Thoracic aorta (tissue), 2 donors: ENCODE measurements around the gene CHAC1. TPM values are rescaled to one million over a fixed set of nuclear protein-coding genes. Genes with fewer than 3 reads are reported as not detected.
A peak's percentile ranks its signal among the peaks of the same experiment; 100 is the strongest.

Experiments used
- ATAC-seq: fragments of 150-250 bp; one replicate; pipeline ENCODE4 v1.8.0; 2017; ENCODE audit warnings: low read depth; ENCODE audit not compliant: insufficient number of reproducible peaks, low FRiP score
- DNase-seq: peaks from one replicate; pipeline ENCODE4 v3.0.0-alpha.2; 2020; ENCODE audit warnings: low spot score
- H3K27ac ChIP-seq, 2 donors: fragments of 200-600 bp; sonication (generic); 1 replicate in 1 of 2; 2 replicates in 1 of 2; pipeline ENCODE4 v1.5.1; 2016; ENCODE audit warnings: mild to moderate bottlenecking in 2 of 2, moderate library complexity in 2 of 2
- H3K27me3 ChIP-seq: fragments of 200-600 bp; sonication (generic); replicated peaks from 2 replicates; pipeline ENCODE4 v1.6.0; 2016; ENCODE audit warnings: mild to moderate bottlenecking; ENCODE audit not compliant: insufficient read depth
- H3K36me3 ChIP-seq: fragments of 200-600 bp; sonication (generic); one replicate; pipeline ENCODE4 v1.5.1; 2016
- H3K4me1 ChIP-seq, 2 donors: fragments of 200-600 bp; sonication (generic); 1 replicate in 1 of 2; 2 replicates in 1 of 2; pipeline versions ENCODE4 v1.5.1 to v1.6.0; 2016; ENCODE audit warnings: low read depth in 2 of 2, mild to moderate bottlenecking in 1 of 2; ENCODE audit not compliant: control insufficient read depth in 1 of 2
- H3K4me3 ChIP-seq: fragments of 200-600 bp; sonication (generic); 2 replicates; pipeline ENCODE4 v1.5.1; 2016; ENCODE audit warnings: mild to moderate bottlenecking
- H3K9me3 ChIP-seq: fragments of 200-600 bp; sonication (generic); 2 replicates; pipeline ENCODE4 v1.5.1; 2016
- CTCF ChIP-seq: fragments of 200-600 bp; sonication (generic); IDR thresholded peaks from one replicate; pipeline ENCODE4 v1.5.1; 2019; ENCODE audit warnings: antibody characterized with exemption
- total RNA-seq, 2 donors: library from RNA; depleted of rRNA; stranded (reverse); fragments of >200 nt; gene quantifications; one replicate each; pipeline versions ENCODE4 v1.1.0 to v1.2.3, GENCODE V29; 2016

Gene CHAC1
- total RNA-seq, 2 donors from 2014 or later = 3.9 to 7.3 TPM

DNA sequence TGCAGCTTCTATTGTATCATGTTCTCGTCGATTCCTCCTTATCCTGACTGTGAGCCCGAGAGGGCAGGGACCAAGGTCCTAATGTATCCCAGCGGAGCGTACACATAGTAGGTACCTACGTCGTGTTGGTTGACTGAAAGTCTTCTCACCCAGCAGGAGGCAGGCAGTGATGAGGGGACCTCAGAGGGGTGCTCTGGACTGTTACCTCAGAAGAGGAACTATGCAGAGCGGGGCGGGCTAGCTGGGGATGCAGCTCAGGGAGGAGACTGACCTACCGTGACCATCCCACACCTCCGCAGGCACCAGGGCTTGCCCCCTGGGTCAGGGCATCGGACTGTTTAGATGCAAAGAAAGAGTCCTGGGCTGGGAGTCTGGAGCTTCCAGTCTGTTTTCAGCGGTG lies 11.4 kb downstream of the CHAC1 start:
- no peaks in the 10 kb centered on the region for H3K27me3 ChIP-seq
- H3K4me1 ChIP-seq = peaks cover 0 to 5% of the 10 kb centered on the region in 2 donors
- ATAC-seq = no peak
- no peaks in the 10 kb centered on the region for H3K9me3 ChIP-seq
- no peak for DNase-seq
- no peak overlapping the region for H3K4me3 ChIP-seq
- H3K27ac ChIP-seq = no peak overlapping the region
- TF ChIP-seq CTCF = no peak
- H3K36me3 ChIP-seq = no peaks in the 10 kb centered on the region

DNA sequence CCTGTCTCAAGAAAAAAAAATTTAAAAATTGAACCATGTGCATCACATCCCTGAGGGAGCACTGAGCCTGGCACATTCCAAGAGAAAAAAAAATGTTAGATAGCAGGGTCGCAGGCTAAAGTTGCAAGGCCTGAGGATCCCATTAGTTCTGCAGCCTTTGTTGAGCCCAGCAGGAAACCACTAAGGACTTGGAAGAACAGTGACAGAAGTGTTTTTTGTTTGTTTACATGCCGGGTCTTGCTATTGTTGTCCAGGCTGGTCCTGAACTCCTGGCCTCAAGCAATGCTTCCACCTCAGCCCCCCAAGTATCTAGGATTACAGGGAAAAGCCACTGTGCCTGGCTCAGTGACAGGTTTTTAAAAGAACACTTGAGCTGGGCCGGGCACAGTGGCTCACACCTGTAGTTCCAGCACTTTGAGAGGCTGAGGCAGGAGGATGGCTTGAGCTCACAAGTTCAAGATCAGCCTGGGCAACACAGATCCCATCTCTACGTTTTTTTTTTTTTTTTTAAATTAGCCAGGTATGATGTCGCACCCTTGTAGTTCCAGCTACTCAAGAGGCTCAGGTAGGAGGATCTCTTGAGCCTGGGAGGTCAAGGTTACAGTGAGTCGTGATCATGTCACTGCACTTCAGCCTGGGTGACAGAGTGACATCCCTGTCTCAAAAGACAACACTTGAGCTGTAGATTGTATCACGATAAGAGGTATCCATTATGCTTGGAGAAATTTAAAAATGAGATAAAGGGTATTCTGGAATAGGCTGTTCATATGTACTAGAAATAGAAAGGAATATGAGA lies 15.2 kb downstream of the CHAC1 start:
- no peak for ATAC-seq
- no peak overlapping the region for H3K4me3 ChIP-seq
- DNase-seq = no peak

GRCh38 chr15:40969363-40969762 lies 16.1 kb downstream of the CHAC1 start:
- H3K4me3 ChIP-seq = no peak overlapping the region
- H3K9me3 ChIP-seq = no peaks in the 10 kb centered on the region
- H3K4me1 ChIP-seq = peaks cover 0 to 5% of the 10 kb centered on the region in 2 donors
- ATAC-seq = no peak
- no peak overlapping the region for H3K27ac ChIP-seq
- no peaks in the 10 kb centered on the region for H3K27me3 ChIP-seq
- no peaks in the 10 kb centered on the region for H3K36me3 ChIP-seq
- no peak for DNase-seq
- no peak for TF ChIP-seq CTCF

More for the DNA sequence above, 15.2 kb downstream of the CHAC1 start:
- no peaks in the 10 kb centered on the region for H3K27me3 ChIP-seq
- TF ChIP-seq CTCF = no peak
- H3K36me3 ChIP-seq = no peaks in the 10 kb centered on the region
- H3K9me3 ChIP-seq = no peaks in the 10 kb centered on the region
- no peak overlapping the region for H3K27ac ChIP-seq
- peaks cover 0 to 5% of the 10 kb centered on the region in 2 donors for H3K4me1 ChIP-seq

DNA sequence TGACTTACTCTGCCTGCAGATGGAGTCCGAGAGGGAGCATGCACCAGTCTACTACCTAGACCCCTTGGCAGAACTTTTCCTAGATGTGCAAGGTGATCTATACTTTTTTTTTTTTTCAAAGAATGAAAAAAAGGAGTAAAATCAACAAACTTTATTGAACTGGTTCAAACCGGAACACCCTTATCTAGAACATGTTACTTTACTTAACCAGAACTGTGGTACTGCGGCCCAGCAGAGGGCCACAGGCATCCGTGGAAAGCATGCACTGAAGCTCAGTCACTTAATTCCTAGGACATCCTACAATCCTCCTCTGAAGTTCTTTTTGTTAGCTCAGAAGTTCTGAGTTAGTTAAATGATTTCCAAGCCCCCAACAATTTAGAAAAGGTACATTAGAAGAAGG lies 21.6 kb downstream of the CHAC1 start:
- Histone ChIP-seq H3K27ac (peak overlapping the region in 1 of 2 donors; percentile 79), H3K4me1 (peaks cover 9 to 26% of the 10 kb centered on the region in 2 donors), H3K36me3 (peaks cover 15% of the 10 kb centered on the region), H3K9me3 (no peaks in the 10 kb centered on the region), H3K27me3 (no peaks in the 10 kb centered on the region), H3K4me3 (no peak overlapping the region)
- no peak for DNase-seq
- peak; percentile 33 for TF ChIP-seq CTCF
- ATAC-seq = no peak

DNA sequence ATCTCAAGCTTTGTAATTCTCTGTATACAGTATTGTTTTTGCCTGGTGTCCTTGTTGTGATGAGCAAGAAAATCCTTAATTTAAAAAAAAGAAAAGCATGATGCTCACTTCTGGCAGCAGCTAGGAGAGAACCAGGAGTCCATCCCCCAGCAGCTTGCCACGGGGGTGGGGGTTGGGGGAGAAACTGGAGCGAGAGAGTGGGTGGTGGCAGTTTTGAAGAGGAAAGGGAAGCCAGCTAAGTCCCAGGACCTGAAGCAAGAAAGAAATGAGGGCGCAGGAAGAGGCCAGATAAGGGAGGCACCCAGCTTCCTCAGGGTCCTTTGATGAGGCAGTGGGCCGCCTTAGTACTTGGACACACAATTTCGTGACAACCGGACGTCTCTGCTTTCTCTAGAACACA lies 23.5 kb downstream of the CHAC1 start:
- H3K4me3 ChIP-seq = no peak overlapping the region
- no peak for DNase-seq
- no peak for ATAC-seq
- H3K27ac ChIP-seq = peak overlapping the region; percentile 69 to 79
- peaks cover 25% of the 10 kb centered on the region for H3K36me3 ChIP-seq
- H3K9me3 ChIP-seq = no peaks in the 10 kb centered on the region
- H3K4me1 ChIP-seq = peaks cover 13 to 35% of the 10 kb centered on the region in 2 donors
- no peaks in the 10 kb centered on the region for H3K27me3 ChIP-seq
- TF ChIP-seq CTCF = no peak
